HG03097 (cell line): Measurements from ENCODE around the gene IKZF3.

ENCODE experiments used
- ATAC-seq: cut with Tn5 transposase; IDR thresholded peaks from one replicate; pipeline ENCODE4 v1.9.1; 2021; ENCODE audit not compliant: unreplicated experiment, low FRiP score

The IKZF3 gene

GRCh38 chr17:39820541-39820940, 43.6 kb downstream of the IKZF3 start:
- no peak for ATAC-seq

- no peak for ATAC-seq
Measured at GRCh38 chr17:39818358-39819000, 45.6 kb downstream of the IKZF3 start.

GRCh38 chr17:39816272-39816671, 47.8 kb downstream of the IKZF3 start:
- ATAC-seq, result no peak

GRCh38 chr17:39814497-39814896, 49.6 kb downstream of the IKZF3 start:
- no peak for ATAC-seq

- no peak for ATAC-seq
Measured at GRCh38 chr17:39813631-39814030, 50.5 kb downstream of the IKZF3 start.

- no peak for ATAC-seq
Measured at GRCh38 chr17:39812466-39812865, 51.6 kb downstream of the IKZF3 start.

- ATAC-seq, result no peak
Measured at GRCh38 chr17:39810939-39811728, 53.0 kb downstream of the IKZF3 start.

- no peak for ATAC-seq
Measured at GRCh38 chr17:39809221-39809620, 54.9 kb downstream of the IKZF3 start.

- no peak for ATAC-seq
Measured at GRCh38 chr17:39808409-39808997, 55.6 kb downstream of the IKZF3 start.

- no peak for ATAC-seq
Measured at GRCh38 chr17:39804839-39805238, 59.3 kb downstream of the IKZF3 start.

- no peak for ATAC-seq
Measured at GRCh38 chr17:39801055-39801454, 63.1 kb downstream of the IKZF3 start.

- peak; percentile 70 for ATAC-seq
Measured at GRCh38 chr17:39800540-39800939, 63.6 kb downstream of the IKZF3 start.

- no peak for ATAC-seq
Measured at GRCh38 chr17:39799395-39799794, 64.7 kb downstream of the IKZF3 start.

GRCh38 chr17:39794249-39794970, 69.7 kb downstream of the IKZF3 start:
- ATAC-seq, result peak; percentile 84

GRCh38 chr17:39793301-39793872, 70.7 kb downstream of the IKZF3 start:
- no peak for ATAC-seq

GRCh38 chr17:39792526-39793221, 71.4 kb downstream of the IKZF3 start:
- no peak for ATAC-seq

GRCh38 chr17:39791111-39791992, 72.8 kb downstream of the IKZF3 start:
- ATAC-seq, result no peak

GRCh38 chr17:39787743-39788484, 76.2 kb downstream of the IKZF3 start:
- no peak for ATAC-seq

- ATAC-seq, result no peak
Measured at GRCh38 chr17:39787041-39787440, 77.1 kb downstream of the IKZF3 start.
